Stimulated activated CD4-positive, alpha-beta T cell treated with anti-CD3 and anti-CD28 coated beads, Interleukin-1b, Interleukin-23, amount 100 ng/mL, for 1 hour (primary cell): ENCODE data around the gene PAX5.

Experiments used
- DNase-seq, 2 donors: peaks; one replicate each; pipeline ENCODE4 v3.0.0-alpha.2; 2020; ENCODE audit warnings: low read depth in 2 of 2

PAX5 gene

DNA sequence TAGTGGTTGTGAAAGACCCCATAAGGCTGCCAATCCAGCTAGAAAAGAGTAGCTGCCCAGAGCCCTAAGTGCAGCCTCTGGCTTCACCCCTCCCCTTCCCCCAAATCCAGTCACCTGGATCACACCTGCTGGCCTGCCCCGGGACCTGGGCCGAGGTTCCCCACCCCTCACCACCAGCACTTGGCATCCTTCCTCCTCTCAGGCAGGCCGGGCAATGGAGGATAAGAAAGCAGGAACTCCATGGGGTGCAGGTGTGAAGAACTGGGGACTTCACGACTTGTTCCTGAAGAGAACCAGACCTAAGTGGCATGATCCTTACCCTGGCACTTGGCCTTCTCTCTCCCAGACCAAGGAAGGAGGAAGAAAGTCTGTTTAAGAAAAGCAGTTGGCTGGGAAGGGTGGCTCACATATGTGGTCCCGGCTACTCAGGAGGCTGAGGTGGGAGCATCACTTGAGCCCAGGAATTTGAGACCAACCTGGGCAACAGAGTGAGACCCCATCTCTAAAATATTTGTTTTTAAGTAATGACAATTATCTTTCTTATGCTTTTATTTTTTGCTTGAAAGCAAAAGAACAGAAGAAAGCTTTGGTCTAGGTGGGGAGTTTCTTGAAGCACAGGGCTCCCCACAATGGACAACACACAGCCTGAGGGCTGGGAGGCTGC is 131.1 kb downstream of the PAX5 start:
- DNase-seq: no peak

DNA sequence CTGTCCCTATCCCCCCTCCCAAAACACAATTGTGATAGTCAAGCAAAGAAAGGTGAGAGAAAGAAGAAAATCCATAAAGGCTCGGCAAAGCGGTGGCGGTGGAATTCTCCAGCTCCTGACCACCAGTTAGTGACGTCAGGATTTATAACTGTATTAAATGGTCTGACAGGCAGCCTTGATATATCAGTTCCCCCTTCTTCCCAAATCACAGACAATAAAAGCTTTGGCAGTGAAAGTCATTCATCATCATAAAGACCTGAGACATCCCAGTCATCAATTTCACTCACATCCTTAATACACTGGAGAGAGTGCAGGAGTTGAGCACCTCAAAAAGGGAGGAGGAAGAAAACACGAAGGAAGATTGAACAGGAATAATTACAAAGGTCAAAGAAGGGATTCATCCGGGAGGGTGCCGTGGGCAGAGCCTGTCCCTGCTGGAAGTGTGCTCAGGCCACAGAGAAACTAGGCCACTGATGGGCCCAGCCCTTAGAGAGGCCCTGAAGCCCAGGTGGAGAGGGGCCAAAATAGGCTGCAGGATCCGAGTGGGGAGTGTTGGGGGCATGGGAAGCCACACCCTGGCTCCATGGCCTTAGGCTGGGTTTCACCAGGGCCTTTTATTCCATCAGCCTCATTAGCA is 131.9 kb downstream of the PAX5 start:
- no peak for DNase-seq

- no peak for DNase-seq
Measured at GRCh38 chr9:36901528-36901927, 132.5 kb downstream of the PAX5 start.

DNA sequence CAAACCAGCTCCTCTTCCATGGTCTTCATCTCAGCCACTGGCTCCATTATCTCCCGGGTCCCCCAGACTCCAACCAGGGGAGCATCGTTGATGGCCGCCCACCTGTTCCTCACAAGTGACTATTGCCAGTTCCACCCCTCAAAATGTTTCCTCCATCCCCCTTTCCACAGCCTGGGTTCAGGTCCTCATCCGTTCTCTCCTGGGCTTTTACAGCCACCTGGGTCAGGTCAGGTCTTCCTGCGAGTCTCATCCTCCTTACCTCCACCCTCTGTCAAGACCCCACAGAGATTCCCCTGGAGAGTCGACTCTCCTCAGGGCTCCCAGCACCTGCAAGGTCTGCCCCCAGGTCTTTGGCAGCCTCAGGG is 133.2 kb downstream of the PAX5 start:
- no peak for DNase-seq

DNA sequence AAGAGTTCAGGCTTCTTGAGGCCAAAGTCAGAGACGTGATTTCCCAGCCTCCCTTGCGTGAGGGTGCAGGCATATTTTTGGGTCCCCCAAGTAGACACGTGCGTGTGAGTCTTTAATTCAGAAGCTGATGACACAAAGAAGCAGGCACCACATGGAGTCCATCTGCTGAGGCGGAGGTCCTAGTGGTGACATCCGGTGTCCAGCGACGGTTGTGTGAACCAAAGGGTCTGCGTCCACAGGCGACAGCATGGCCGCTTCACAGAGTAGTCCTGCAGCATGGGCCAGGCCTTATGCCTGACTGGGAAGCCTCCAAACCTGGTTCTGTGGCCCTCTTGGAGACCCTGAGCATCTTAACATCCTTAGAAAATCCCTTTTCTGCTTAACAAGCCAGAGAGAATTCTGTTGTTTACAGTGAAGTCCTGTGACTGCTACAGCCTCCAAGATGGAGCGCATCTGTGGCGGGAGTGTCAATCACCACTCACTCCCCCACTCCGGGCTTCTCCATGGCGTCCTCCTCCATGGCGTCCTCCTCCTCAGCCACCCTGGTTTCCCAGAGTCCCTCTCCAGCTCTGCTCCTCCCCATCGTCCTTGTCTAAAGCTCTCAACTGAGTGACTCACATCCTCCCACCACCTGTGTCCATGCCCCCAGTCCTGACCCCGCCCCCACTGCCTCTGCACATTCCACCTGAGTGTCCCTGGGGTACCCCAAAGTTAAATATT is 133.8 kb downstream of the PAX5 start:
- no peak for DNase-seq

GRCh38 chr9:36899406-36899805 is 134.7 kb downstream of the PAX5 start:
- no peak for DNase-seq

GRCh38 chr9:36898431-36899020 is 135.5 kb downstream of the PAX5 start:
- no peak for DNase-seq

DNA sequence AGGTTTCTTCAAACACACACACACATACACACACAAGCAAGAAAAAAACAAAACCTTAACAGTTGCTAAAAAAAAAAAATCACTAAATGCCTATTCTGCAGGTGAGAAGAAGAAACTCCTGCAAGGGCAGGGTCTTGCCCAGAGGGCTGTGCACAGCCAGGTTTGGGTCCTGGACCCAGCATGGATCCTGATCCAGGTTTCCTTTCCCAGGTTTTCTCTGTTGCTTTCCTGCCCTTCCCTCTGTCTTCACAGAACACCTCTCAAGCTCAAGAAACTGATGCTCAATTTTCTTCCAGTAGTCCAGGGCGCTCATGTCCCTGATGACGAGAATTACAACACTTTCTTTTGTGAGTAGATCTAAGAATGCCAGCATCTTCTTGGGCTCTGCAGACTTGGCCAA is 136.6 kb downstream of the PAX5 start:
- no peak for DNase-seq

DNA sequence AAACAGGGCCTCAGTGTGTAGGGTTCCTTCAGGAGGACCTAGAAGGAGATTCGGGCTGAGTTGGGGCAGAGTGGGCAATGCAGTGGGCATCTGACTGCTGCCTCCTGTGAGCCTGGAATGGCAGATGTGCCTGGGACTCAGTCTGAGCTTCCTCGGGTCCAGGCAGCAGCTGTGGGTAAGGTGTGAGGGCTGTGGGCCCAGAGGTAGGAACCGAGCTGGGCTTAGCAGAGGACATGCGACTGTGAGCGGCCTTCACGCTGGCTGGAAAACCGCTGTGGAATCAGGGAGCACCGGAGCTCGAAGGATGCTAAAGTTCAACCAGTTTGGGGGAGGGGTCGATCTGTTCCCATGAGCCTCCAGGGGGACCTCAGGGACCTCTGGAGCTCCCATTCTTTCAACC is 137.0 kb downstream of the PAX5 start:
- no peak for DNase-seq

DNA sequence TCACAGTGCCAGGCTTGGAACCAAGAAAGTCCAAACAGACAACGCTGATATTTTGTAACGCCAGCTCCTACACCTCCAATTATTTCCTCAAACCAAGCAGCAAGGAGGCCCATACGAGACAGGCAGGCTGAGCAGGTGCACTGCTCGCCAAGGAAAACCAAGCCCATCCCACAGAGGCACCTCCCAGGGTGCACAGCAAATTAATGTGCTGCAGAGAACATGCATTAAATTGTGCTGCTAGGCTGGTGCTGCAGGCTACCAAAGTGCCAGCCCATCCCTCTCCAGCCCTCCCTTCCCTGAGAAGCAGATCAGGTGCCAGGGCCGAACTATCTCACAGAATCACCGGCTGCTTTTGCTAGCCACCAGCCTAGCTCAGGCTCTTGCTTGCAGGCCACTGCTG is 137.8 kb downstream of the PAX5 start:
- DNase-seq: no peak

DNA sequence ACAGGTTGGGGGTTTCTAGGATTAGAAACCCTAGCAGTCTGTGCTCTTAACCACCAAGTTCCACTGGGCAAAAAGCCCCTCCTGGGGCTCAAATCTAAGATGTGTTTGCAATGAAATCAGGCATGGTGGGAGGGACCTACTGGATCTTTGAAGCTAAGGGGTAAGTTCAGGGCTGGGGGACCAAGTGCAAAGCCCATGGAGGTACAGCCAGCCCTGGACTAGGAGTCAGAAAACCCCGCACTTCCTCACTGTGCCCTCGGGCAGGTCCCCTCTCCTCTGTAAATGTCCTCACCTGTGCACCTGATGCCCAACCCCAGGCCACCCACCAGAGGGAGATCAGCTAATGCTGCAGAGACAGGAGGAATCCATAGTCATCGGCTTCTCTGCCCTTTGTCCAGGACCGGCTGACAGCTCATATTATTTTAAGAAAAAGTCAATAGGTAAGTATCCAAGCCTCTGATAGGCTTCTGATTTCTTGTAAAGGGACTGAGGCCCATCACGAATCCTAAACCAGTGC is 138.3 kb downstream of the PAX5 start:
- DNase-seq: no peak

DNA sequence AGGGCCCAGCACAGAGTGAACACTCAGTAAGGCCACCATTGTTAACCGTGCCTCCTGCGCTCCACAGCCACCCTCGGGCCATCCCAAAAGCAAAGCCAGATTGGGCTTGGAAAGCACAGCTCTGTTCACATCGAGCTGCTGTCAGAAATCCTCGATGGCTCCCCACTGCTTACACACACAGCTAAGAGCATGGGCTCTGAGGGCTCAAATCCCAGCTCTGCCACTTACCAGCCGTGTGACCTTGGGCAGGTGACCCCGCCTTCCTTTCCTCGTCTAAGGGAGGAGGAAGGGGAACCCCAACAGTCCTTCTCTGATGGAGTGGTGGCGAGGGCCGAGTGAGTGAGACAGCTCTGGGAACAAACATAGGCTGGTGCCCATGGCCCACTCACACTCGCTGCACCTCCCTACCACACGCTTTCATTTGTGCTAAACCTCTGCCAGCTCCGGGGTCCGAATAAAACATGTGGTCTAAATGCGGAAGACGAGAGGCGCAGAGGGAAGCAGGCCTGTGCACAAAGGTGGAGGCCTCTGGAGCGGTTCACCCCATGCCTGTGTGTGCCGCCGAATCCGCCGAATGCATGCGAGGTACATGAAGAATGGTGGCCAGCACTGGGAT is 139.3 kb downstream of the PAX5 start:
- no peak for DNase-seq

GRCh38 chr9:36893911-36894310 is 140.2 kb downstream of the PAX5 start:
- no peak for DNase-seq

- DNase-seq: no peak
Measured at GRCh38 chr9:36893184-36893583, 140.9 kb downstream of the PAX5 start.

DNA sequence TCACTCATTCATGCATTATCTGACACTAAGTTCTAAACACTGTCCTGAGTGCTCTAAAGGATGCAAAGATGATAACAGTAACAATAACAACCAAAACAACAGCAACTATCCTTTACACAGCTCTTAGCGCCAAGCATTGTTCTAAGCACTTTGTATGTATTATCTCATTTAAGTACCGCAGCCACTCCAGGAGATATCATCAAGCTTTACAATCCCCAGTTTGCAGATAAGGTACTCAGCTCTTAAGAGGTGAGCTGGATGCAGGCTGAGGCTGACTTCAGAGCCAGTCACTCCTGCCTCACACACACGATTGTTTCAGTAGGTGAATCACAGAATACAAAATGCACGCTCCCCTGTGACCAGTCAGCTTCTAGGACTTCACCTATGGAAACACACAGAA is 141.8 kb downstream of the PAX5 start:
- no peak for DNase-seq

DNA sequence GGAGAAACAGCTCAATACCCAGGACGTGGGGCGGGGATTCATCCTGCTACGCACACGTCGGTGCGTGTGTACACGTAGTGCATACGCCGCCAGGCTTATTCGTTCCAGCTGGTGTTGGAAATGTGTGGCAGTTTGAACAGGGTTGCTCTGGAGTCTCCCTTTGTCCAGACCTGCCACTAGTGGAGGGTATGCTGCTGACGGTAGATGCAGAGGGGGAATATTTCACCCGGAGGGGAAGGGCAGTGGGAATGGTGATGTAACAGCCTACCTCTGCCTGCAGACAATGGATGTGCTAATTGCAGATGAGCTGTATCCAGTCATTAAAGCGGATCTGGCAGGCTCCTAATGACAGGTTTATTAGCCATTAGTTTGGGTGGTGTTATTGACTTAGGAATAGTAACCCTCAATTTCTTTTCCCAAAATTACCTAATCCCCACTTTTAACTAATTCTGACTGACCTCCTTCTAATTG is 142.7 kb downstream of the PAX5 start:
- no peak for DNase-seq

- no peak for DNase-seq
Measured at GRCh38 chr9:36889844-36890243, 144.2 kb downstream of the PAX5 start.

- DNase-seq: no peak
Measured at GRCh38 chr9:36888551-36888950, 145.5 kb downstream of the PAX5 start.

DNA sequence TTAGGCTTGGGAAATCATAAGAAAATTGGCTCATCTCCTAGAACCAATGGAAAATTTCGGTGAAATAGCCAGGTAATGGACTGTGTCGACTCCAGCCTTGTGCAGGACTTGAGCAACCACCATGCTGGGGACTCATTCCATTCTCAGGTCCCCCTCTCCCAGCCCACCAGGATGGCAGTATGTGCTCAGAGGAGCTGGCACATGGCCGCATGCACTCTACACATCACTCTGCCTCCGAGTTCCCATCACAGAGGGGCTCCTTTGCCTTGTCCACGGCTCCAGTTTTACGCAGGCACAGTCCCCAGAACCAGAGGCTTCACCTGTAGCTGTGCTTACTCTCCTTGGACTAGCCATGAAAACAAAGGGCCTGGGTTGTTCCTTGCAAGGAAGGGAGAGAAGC is 149.3 kb downstream of the PAX5 start:
- no peak for DNase-seq

DNA sequence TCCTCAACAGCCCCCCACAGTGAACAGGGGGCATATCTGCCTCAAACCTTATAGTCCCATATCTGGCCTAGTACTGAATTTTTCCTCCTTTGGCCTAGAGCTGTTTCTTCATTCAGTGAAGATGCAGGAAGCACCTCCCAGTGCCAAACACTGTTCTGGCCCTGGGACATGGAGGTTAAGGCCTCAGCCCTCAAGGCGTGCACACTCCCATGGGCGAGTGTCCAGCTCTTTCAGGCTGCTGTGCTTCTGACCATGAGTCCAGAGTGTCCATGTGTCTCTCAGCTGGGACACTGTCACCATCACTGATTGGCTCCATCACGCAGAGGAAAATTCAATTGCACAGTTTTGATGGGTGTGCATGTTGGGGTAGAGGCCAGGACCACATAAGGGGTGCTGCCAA is 151.5 kb downstream of the PAX5 start:
- no peak for DNase-seq

GRCh38 chr9:36881743-36882441 is 152.2 kb downstream of the PAX5 start:
- DNase-seq: no peak

- DNase-seq: no peak
Measured at GRCh38 chr9:36881316-36881715, 152.8 kb downstream of the PAX5 start.
